GM23338 (cell line): ENCODE measurements around the gene KCNT2. TPM values are rescaled to one million over a fixed set of nuclear protein-coding genes. Genes with fewer than 3 reads are reported as not detected.
A peak's percentile ranks its signal among the peaks of the same experiment; 100 is the strongest.

Experiments
- ATAC-seq: fragments of 200-7000 bp; cut with Tn5 transposase; 3 replicates; pipeline ENCODE4 v1.9.1; 2020
- DNase-seq: peaks from one replicate; pipeline ENCODE4 v3.0.0-alpha.2; 2015; ENCODE audit warnings: low spot score
- H2AFZ ChIP-seq: fragments of 200-600 bp; sonication (generic); 2 replicates; pipeline ENCODE4 v1.8.0; 2016; ENCODE audit warnings: antibody characterized with exemption, mild to moderate bottlenecking, moderate library complexity
- H3F3A ChIP-seq: fragments of 200-600 bp; sonication (generic); replicated peaks from 2 replicates; pipeline ENCODE4 v1.8.0; 2017; ENCODE audit warnings: antibody characterized with exemption, mixed run types, low read depth
- H3K27ac ChIP-seq: fragments of 200-600 bp; sonication (generic); 2 replicates; pipeline ENCODE4 v1.6.1; 2016; ENCODE audit warnings: low read depth
- H3K27me3 ChIP-seq: fragments of 200-600 bp; sonication (generic); 2 replicates; pipeline ENCODE4 v1.8.0; 2016; ENCODE audit warnings: mild to moderate bottlenecking, mixed run types, moderate library complexity; ENCODE audit not compliant: insufficient read depth
- H3K36me3 ChIP-seq: fragments of 200-600 bp; sonication (generic); 2 replicates; pipeline ENCODE4 v1.8.0; 2016; ENCODE audit warnings: mild to moderate bottlenecking; ENCODE audit not compliant: insufficient read depth
- H3K4me1 ChIP-seq: fragments of 200-600 bp; sonication (generic); 2 replicates; pipeline ENCODE4 v1.8.0; 2016; ENCODE audit warnings: mild to moderate bottlenecking, moderate library complexity; ENCODE audit not compliant: insufficient read depth
- H3K4me2 ChIP-seq: fragments of 200-600 bp; sonication (generic); 2 replicates; pipeline ENCODE4 v1.7.1; 2017; ENCODE audit warnings: mixed run types
- H3K4me3 ChIP-seq: fragments of 200-600 bp; sonication (generic); 2 replicates; pipeline ENCODE4 v1.6.1; 2016; ENCODE audit warnings: mixed run types
- H3K79me2 ChIP-seq: fragments of 200-600 bp; sonication (generic); replicated peaks from 2 replicates; pipeline ENCODE4 v1.8.0; 2017; ENCODE audit warnings: mild to moderate bottlenecking; ENCODE audit not compliant: insufficient read depth
- H3K9me2 ChIP-seq: fragments of 200-600 bp; sonication (generic); 2 replicates; pipeline ENCODE4 v1.8.0; 2017; ENCODE audit not compliant: insufficient read depth
- H4K20me1 ChIP-seq: fragments of 200-600 bp; sonication (generic); replicated peaks from 2 replicates; pipeline ENCODE4 v1.8.0; 2017; ENCODE audit warnings: mild to moderate bottlenecking; ENCODE audit not compliant: insufficient read depth
- H3K27ac Mint-ChIP-seq: 2 replicates; pipeline ENCODE4 v1.8.0; 2020; ENCODE audit warnings: inconsistent platforms, mild to moderate bottlenecking, moderate library complexity, mixed read lengths
- H3K27me3 Mint-ChIP-seq: 3 replicates; pipeline ENCODE4 v1.8.0; 2022; ENCODE audit warnings: low read depth, mild to moderate bottlenecking, moderate library complexity, mixed read lengths, inconsistent platforms; ENCODE audit not compliant: insufficient read depth, poor library complexity
- H3K36me3 Mint-ChIP-seq: 3 replicates; pipeline ENCODE4 v1.8.0; 2021; ENCODE audit warnings: low read depth, mild to moderate bottlenecking, inconsistent platforms, moderate library complexity, mixed read lengths
- H3K4me1 Mint-ChIP-seq: 3 replicates; pipeline ENCODE4 v1.8.0; 2020; ENCODE audit warnings: mild to moderate bottlenecking, inconsistent platforms, mixed read lengths
- H3K4me3 Mint-ChIP-seq: 3 replicates; pipeline ENCODE4 v1.8.0; 2021; ENCODE audit warnings: moderate library complexity, mild to moderate bottlenecking, inconsistent platforms, mixed read lengths
- H3K9me3 Mint-ChIP-seq: 3 replicates; pipeline ENCODE4 v1.8.0; 2020; ENCODE audit warnings: moderate library complexity, mild to moderate bottlenecking, inconsistent platforms, mixed read lengths
- CREB1 ChIP-seq: fragments of 250-450 bp; sonication (Bioruptor Pico); IDR thresholded peaks from 2 replicates; pipeline ENCODE4 v1.5.0; 2020; ENCODE audit warnings: low read depth, mild to moderate bottlenecking, moderate library complexity
- CTCF ChIP-seq, 2 experiments: fragments of 200-600 bp in 1 of 2; sonication (generic) in 1 of 2; conservative IDR thresholded peaks; 2 replicates each; pipeline versions ENCODE4 v1.5.1 to v1.6.1; 2016 to 2017; ENCODE audit warnings: antibody characterized with exemption in 2 of 2, low read depth in 2 of 2, mild to moderate bottlenecking in 2 of 2, moderate library complexity in 1 of 2
- ETS1 ChIP-seq: IDR thresholded peaks from 2 replicates; pipeline ENCODE4 v1.6.1; 2016; ENCODE audit warnings: antibody characterized with exemption
- EZH2 ChIP-seq: fragments of 200-600 bp; sonication (generic); IDR thresholded peaks from one replicate; pipeline ENCODE4 v1.8.0; 2017; ENCODE audit warnings: antibody characterized with exemption, mild to moderate bottlenecking, low read depth; ENCODE audit not compliant: unreplicated experiment
- EZH2phosphoT487 ChIP-seq: fragments of 200-600 bp; sonication (generic); IDR thresholded peaks from one replicate; pipeline ENCODE4 v1.8.1; 2018; ENCODE audit warnings: antibody characterized with exemption; ENCODE audit not compliant: unreplicated experiment
- JUNB ChIP-seq: IDR thresholded peaks from one replicate; pipeline ENCODE4 v1.6.1; 2016; ENCODE audit warnings: antibody characterized with exemption; ENCODE audit not compliant: unreplicated experiment
- NANOG ChIP-seq: IDR thresholded peaks from 2 replicates; pipeline ENCODE4 v1.6.1; 2016; ENCODE audit warnings: antibody characterized with exemption, borderline replicate concordance
- POLR2AphosphoS5 ChIP-seq: IDR thresholded peaks from 2 replicates; pipeline ENCODE4 v1.6.1; 2016; ENCODE audit warnings: antibody characterized with exemption, low read depth
- REST ChIP-seq: IDR thresholded peaks from one replicate; pipeline ENCODE4 v1.6.1; 2018; ENCODE audit warnings: antibody characterized with exemption; ENCODE audit not compliant: unreplicated experiment
- STAT1 ChIP-seq: IDR thresholded peaks from one replicate; pipeline ENCODE4 v1.6.1; 2016; ENCODE audit warnings: antibody characterized with exemption; ENCODE audit not compliant: unreplicated experiment
- ZNF114 ChIP-seq: fragments of 250-450 bp; sonication (Bioruptor Pico); IDR thresholded peaks from 2 replicates; pipeline ENCODE4 v1.5.0; 2020; ENCODE audit warnings: mild to moderate bottlenecking, moderate library complexity
- ZNF331 ChIP-seq: fragments of 250-450 bp; sonication (Bioruptor Pico); IDR thresholded peaks from 2 replicates; pipeline ENCODE4 v1.5.0; 2020; ENCODE audit warnings: low read depth, mild to moderate bottlenecking, moderate library complexity
- ZNF462 ChIP-seq: fragments of 250-450 bp; sonication (Bioruptor Pico); IDR thresholded peaks from 2 replicates; pipeline ENCODE4 v1.5.0; 2020; ENCODE audit warnings: mild to moderate bottlenecking, moderate library complexity
- polyA plus RNA-seq: library from polyadenylated mRNA; unstranded; fragments of >200 nt; fragmentation: Nextera tagmentation; extraction: Ambion mirVana; gene quantifications from 2 replicates; pipeline ENCODE4 v1.2.1, GENCODE V29; 2016
- total RNA-seq: library from RNA; depleted of rRNA; stranded (reverse); fragments of >200 nt; shearing (Covaris generic); gene quantifications from 2 replicates; pipeline ENCODE4 v1.2.3, GENCODE V29; 2014

Gene KCNT2
- total and polyA plus RNA-seq, 2 experiments from 2014 or later = 5.4 to 13.4 TPM

GRCh38 chr1:196609370-196609737, 1.1 kb upstream of the KCNT2 start:
- H3K27ac ChIP-seq = peak overlapping the region; percentile 100
- H3K27me3 Mint-ChIP-seq = peaks cover 3% of the 10 kb centered on the region
- H2AFZ ChIP-seq = peak overlapping the region; percentile 19

More at GRCh38 chr1:196609370-196609737, 1.1 kb upstream of the KCNT2 start:
- Mint-ChIP-seq H3K36me3 (no peaks in the 10 kb centered on the region), H3K9me3 (no peaks in the 10 kb centered on the region), H3K4me1 (peaks cover 44% of the 10 kb centered on the region), H3K27ac (peak overlapping the region; percentile 99), H3K4me3 (peak overlapping the region; percentile 97)
- Histone ChIP-seq H3K27me3 (no peaks in the 10 kb centered on the region), H3K4me1 (peaks cover 38% of the 10 kb centered on the region), H3K4me2 (peak overlapping the region; percentile 76), H3K9me2 (no peaks in the 10 kb centered on the region), H3K79me2 (peaks cover 35% of the 10 kb centered on the region), H3F3A (peaks cover 9% of the 10 kb centered on the region), H4K20me1 (no peaks in the 10 kb centered on the region), H3K4me3 (peak overlapping the region; percentile 84), H3K36me3 (no peaks in the 10 kb centered on the region)
- TF ChIP-seq EZH2 (no peak), JUNB (no peak), ZNF462 (CRISPR knock-in tag) (no peak), STAT1 (no peak), ETS1 (no peak), ZNF114 (no peak), EZH2phosphoT487 (no peak), CREB1 (CRISPR knock-in tag) (no peak), CTCF (conservative IDR thresholded peaks at IDR 0.05; ENCODE audit: low read depth in 2 of 2) (no peak), ZNF331 (CRISPR knock-in tag) (no peak), REST (no peak), POLR2AphosphoS5 (no peak), NANOG (no peak)
- ATAC-seq (peak; percentile 10), DNase-seq (no peak)
